Activated CD4-positive, alpha-beta T cell treated with anti-CD3 and anti-CD28 coated beads for 24 hours (primary cell): ENCODE measurements around the gene C2CD4A.

ENCODE experiments used
- DNase-seq, 2 donors: peaks; one replicate each; pipeline ENCODE4 v3.0.0-alpha.2; 2020; ENCODE audit warnings: low read depth in 2 of 2

C2CD4A gene

DNA sequence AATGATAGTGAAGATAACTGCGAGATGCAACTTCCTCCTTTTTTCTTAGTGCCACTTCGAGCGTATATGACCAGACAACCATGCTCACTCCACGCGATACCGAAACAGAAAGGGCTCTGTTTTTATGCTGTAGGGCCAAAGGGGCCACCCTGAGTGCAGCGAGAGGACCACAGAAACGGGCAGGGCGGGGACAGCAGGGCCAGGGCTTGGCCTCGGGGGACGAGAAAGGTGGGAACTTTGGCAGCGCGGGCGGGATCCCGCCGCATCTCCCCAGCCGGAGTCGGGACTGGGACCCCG lies 7.0 kb upstream of the C2CD4A start:
- no peak for DNase-seq

GRCh38 chr15:62060113-62060895 lies 6.5 kb upstream of the C2CD4A start, which contains the start of gene VPS13C:
VPS13C (minus strand) TSS chr15:62060447; CDS start chr15:62060374, 73 bp downstream.
- peak; percentile 77 to 80 for DNase-seq

DNA sequence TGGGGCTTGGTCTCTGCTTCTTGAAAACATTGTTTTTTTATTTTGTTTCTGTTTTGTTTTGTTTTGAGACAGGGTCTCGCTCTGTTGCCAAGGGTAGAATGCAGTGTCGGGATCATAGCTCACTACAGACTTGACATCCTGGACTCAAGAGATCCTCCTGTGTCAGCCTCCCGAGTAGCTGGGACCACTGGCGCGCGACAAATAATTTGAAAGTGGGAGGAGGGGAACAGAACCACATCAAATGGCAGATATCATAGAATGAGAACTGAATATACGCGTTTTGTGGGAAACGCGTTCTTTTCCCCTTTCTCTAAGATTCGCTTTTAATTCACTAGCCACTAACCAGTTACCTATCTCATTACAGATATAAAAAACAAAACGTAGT lies 5.9 kb upstream of the C2CD4A start:
- no peak for DNase-seq

DNA sequence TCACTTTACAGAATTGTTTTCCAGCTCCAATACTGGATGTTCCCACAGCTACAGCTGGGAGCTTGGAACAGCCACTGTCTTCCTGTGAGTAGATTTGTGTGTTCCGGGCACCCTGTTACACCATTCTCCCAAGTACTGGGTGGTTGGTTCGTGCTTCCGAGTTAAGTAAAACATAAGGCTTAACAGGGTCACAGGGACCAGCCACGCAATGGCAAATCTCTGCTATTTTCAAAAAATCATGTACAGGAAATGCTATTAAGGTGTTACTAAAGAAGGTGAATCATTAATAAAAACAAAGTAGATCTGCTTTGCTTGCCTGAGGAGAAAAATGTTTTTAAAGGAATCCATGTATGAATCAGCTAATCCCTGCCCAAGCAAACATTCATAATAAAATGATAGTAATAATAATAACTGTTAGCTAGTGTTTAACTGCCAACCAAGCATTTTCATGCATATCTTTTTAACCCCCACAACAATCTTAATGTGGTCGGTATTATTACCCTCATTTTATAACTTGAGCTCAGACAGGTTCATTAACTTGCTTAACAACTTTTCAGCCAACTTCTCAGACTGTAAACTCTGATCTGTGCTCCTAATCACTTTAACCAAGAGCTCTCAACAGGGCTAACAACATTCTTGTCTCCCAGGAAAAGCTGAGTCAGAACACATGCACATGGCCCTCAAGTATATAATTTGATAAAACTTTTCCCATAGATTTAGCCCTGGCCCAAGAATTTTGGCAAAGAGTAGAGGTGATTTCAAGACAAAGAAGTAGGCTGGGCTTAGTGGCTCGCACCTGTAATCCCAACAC lies 2.7 kb upstream of the C2CD4A start:
- no peak for DNase-seq

- no peak for DNase-seq
Measured at GRCh38 chr15:62067448-62068044, 769 bp downstream of the C2CD4A start.

- no peak for DNase-seq
Measured at GRCh38 chr15:62068071-62068809, 1.5 kb downstream of the C2CD4A start.

GRCh38 chr15:62068810-62069167 lies 2.0 kb downstream of the C2CD4A start:
- no peak for DNase-seq

- no peak for DNase-seq
Measured at GRCh38 chr15:62069551-62069950, 2.8 kb downstream of the C2CD4A start.

GRCh38 chr15:62071711-62072308 lies 5.0 kb downstream of the C2CD4A start:
- DNase-seq: no peak

DNA sequence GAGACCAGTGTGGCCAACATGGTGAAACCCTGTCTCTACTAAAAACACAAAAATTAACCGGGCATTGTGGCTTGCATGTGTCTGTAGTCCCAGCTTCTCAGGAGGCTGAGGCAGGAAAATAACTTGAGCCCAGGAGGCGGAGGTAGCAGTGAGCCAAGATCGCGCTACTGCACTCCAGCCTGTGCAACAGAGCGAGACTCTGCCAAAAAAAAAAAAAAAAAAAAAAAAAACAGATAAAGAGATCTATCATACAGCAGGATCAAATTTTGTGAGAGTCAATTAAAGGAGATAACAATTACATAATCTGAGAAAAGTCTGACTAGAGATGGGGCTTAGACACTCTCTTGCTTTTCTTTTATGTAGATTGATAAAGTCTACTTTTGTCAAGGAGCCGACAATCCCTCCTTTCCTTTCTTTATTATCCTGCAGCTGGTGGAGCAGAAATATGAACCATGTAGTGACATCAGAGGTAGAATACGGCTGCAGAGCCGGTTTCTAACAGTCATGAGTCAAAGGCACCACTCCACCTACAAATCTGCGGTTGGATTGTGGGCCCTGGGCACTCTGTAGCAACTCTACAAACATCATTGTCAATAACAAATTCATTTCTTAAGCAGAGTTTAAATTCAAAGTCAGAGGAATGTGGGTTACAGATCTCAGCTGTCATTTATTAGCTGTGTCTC lies 9.0 kb downstream of the C2CD4A start:
- DNase-seq: no peak

- no peak for DNase-seq
Measured at GRCh38 chr15:62079594-62079993, 12.8 kb downstream of the C2CD4A start.

GRCh38 chr15:62083194-62084154 lies 16.7 kb downstream of the C2CD4A start:
- no peak for DNase-seq

GRCh38 chr15:62085740-62086139 lies 19.0 kb downstream of the C2CD4A start:
- DNase-seq: no peak

DNA sequence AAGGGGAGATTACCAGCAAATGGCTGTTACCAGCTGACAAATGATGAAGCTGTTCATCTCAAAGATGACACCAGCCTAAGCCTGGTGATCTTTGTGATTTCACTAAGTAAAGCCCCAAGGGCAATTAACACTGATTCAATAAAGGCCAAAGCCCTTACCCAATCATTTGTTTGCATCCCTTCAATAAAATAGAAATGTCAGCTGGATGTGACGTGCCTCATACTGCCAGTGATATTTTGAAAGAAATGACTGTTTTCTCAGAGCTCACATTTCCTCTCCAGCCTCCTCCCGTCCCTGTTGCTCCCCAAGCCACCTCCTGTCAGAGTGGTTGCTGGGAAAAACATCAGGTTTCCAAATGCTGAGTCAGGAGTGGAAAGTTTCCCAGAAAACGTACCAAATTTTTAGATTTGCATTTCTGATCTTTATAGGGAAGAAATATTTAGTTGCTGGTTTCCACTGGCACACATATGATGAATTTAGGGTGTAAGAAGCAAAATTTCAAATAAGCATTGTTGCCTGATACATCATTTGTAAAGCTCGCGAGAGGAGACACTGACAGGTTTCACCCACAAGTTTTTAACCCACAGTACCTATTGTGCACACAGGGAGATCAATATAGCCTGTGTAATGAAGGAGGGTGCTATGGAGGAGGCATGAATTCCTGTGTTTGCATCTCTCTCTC lies 21.0 kb downstream of the C2CD4A start:
- no peak for DNase-seq

- no peak for DNase-seq
Measured at GRCh38 chr15:62088353-62088693, 21.5 kb downstream of the C2CD4A start.

- no peak for DNase-seq
Measured at GRCh38 chr15:62089616-62090015, 22.8 kb downstream of the C2CD4A start.

- DNase-seq: no peak
Measured at GRCh38 chr15:62090988-62091387, 24.2 kb downstream of the C2CD4A start.

GRCh38 chr15:62093809-62094208 lies 27.0 kb downstream of the C2CD4A start:
- DNase-seq: no peak

GRCh38 chr15:62094388-62094787 lies 27.6 kb downstream of the C2CD4A start:
- DNase-seq: no peak
